Trophoblast cell (in vitro differentiated cells and primary cell): ENCODE measurements around the gene TFIP11.

ENCODE experiments used
- DNase-seq, 2 donors: peaks; one replicate each; pipeline ENCODE4 v3.0.0-alpha.2; 2016
- H2AFZ ChIP-seq: 2 replicates; pipeline ENCODE4 v1.6.1; 2013; ENCODE audit warnings: low read length, moderate library complexity, mild to moderate bottlenecking; ENCODE audit not compliant: insufficient read depth, poor library complexity
- H2AK5ac ChIP-seq: 2 replicates; pipeline ENCODE4 v1.6.1; 2013; ENCODE audit warnings: mild to moderate bottlenecking, low read length
- H2BK120ac ChIP-seq: 2 replicates; pipeline ENCODE4 v1.6.1; 2013; ENCODE audit warnings: low read length, mild to moderate bottlenecking, moderate library complexity; ENCODE audit not compliant: insufficient read depth, poor library complexity
- H2BK12ac ChIP-seq: 2 replicates; pipeline ENCODE4 v1.6.1; 2013; ENCODE audit warnings: mild to moderate bottlenecking, low read length, moderate library complexity
- H2BK5ac ChIP-seq: 2 replicates; pipeline ENCODE4 v1.6.1; 2013; ENCODE audit warnings: low read length, low read depth, moderate library complexity, mild to moderate bottlenecking; ENCODE audit not compliant: poor library complexity
- H3K14ac ChIP-seq: 2 replicates; pipeline ENCODE4 v1.6.1; 2013; ENCODE audit warnings: mild to moderate bottlenecking, low read length
- H3K18ac ChIP-seq: 2 replicates; pipeline ENCODE4 v1.6.1; 2013; ENCODE audit warnings: mild to moderate bottlenecking, low read length
- H3K23ac ChIP-seq: 2 replicates; pipeline ENCODE4 v1.6.1; 2013; ENCODE audit warnings: low read length
- H3K27ac ChIP-seq: 2 replicates; pipeline ENCODE4 v1.5.1; 2013; ENCODE audit warnings: low read depth, mild to moderate bottlenecking, inconsistent platforms, low read length, moderate library complexity
- H3K27me3 ChIP-seq: 2 replicates; pipeline ENCODE4 v1.6.1; 2013; ENCODE audit warnings: inconsistent platforms, mild to moderate bottlenecking, low read length, moderate library complexity; ENCODE audit not compliant: insufficient read depth
- H3K36me3 ChIP-seq, 2 experiments: 1 replicate in 1 of 2; 2 replicates in 1 of 2; pipeline ENCODE4 v1.6.1; 2013; ENCODE audit warnings: low read length in 2 of 2, mild to moderate bottlenecking in 2 of 2, moderate library complexity in 1 of 2; ENCODE audit not compliant: insufficient read depth in 2 of 2, control insufficient read depth in 1 of 2
- H3K4ac ChIP-seq: 2 replicates; pipeline ENCODE4 v1.6.1; 2013; ENCODE audit warnings: low read depth, mild to moderate bottlenecking, low read length, moderate library complexity
- H3K4me1 ChIP-seq, 2 experiments: 1 replicate in 1 of 2; 2 replicates in 1 of 2; pipeline ENCODE4 v1.6.1; 2013; ENCODE audit warnings: low read length in 2 of 2, mild to moderate bottlenecking in 2 of 2, moderate library complexity in 1 of 2; ENCODE audit not compliant: insufficient read depth in 2 of 2, control insufficient read depth in 1 of 2
- H3K4me2 ChIP-seq: 2 replicates; pipeline ENCODE4 v1.6.1; 2013; ENCODE audit warnings: inconsistent platforms, mild to moderate bottlenecking, low read length, moderate library complexity
- H3K4me3 ChIP-seq: 2 replicates; pipeline ENCODE4 v1.5.1; 2013; ENCODE audit warnings: mild to moderate bottlenecking, low read depth, low read length, inconsistent platforms
- H3K79me1 ChIP-seq: one replicate; pipeline ENCODE4 v1.6.1; 2013; ENCODE audit warnings: low read length
- H3K79me2 ChIP-seq: 2 replicates; pipeline ENCODE4 v1.6.1; 2013; ENCODE audit warnings: low read length, mild to moderate bottlenecking; ENCODE audit not compliant: control insufficient read depth, insufficient read depth, poor library complexity
- H3K9ac ChIP-seq: 2 replicates; pipeline ENCODE4 v1.6.1; 2013; ENCODE audit warnings: mild to moderate bottlenecking, low read length
- H3K9me3 ChIP-seq: 2 replicates; pipeline ENCODE4 v1.6.1; 2013; ENCODE audit warnings: low read depth, mild to moderate bottlenecking, control low read depth, inconsistent platforms, low read length; ENCODE audit not compliant: insufficient read depth
- H4K12ac ChIP-seq: 2 replicates; pipeline ENCODE4 v1.6.1; 2013; ENCODE audit warnings: low read depth, mild to moderate bottlenecking, low read length, moderate library complexity
- H4K8ac ChIP-seq: 2 replicates; pipeline ENCODE4 v1.6.1; 2013; ENCODE audit warnings: low read depth, mild to moderate bottlenecking, low read length, moderate library complexity
- H4K91ac ChIP-seq: one replicate; pipeline ENCODE4 v1.6.1; 2013; ENCODE audit warnings: low read depth, mild to moderate bottlenecking, low read length, moderate library complexity
- WGBS: extraction: QIAGEN DNeasy Blood & Tissue Kit; methylation state at CpG from one replicate; pipeline ENCODE4 v1.1.7; 2013; ENCODE audit warnings: missing lambda C conversion rate; ENCODE audit not compliant: insufficient read length, insufficient coverage; ENCODE audit errors: extremely low coverage; 5-methylcytosine and 5-hydroxymethylcytosine counted together

Gene TFIP11

GRCh38 chr22:26525946-26526564, 13.8 kb upstream of the TFIP11 start:
- Histone ChIP-seq H2AFZ (no peak overlapping the region), H3K4ac (no peak overlapping the region), H4K8ac (no peak overlapping the region), H3K4me3 (no peak overlapping the region), H3K4me1 (no peaks in the 10 kb centered on the region), H3K18ac (no peak overlapping the region), H3K4me2 (no peak overlapping the region), H2BK5ac (no peak overlapping the region), H3K27me3 (no peaks in the 10 kb centered on the region), H3K79me1 (no peaks in the 10 kb centered on the region), H4K12ac (no peak overlapping the region), H3K23ac (no peak overlapping the region), H3K79me2 (no peaks in the 10 kb centered on the region), H3K14ac (no peak overlapping the region), H3K9ac (no peak overlapping the region), H2AK5ac (no peak overlapping the region), H2BK12ac (no peak overlapping the region), H3K9me3 (no peaks in the 10 kb centered on the region), H3K36me3 (peaks cover 10 to 16% of the 10 kb centered on the region in 2 experiments), H4K91ac (no peak overlapping the region), H3K27ac (no peak overlapping the region), H2BK120ac (no peak overlapping the region)
- DNase-seq, result no peak
- no CpG with 5 or more reads among the region's 7 CpGs for WGBS

- H2BK120ac ChIP-seq, result no peak overlapping the region
- H3K9ac ChIP-seq, result no peak overlapping the region
- no peak overlapping the region for H2BK5ac ChIP-seq
- no peaks in the 10 kb centered on the region for H3K79me1 ChIP-seq
- no peaks in the 10 kb centered on the region for H3K9me3 ChIP-seq
- H3K4me1 ChIP-seq, result no peaks in the 10 kb centered on the region
- H3K14ac ChIP-seq, result no peak overlapping the region
- no peak overlapping the region for H2AFZ ChIP-seq
- H2BK12ac ChIP-seq, result no peak overlapping the region
- H2AK5ac ChIP-seq, result no peak overlapping the region
- no peak overlapping the region for H3K4me2 ChIP-seq
- H3K36me3 ChIP-seq, result peaks cover 10 to 13% of the 10 kb centered on the region in 2 experiments
- H4K8ac ChIP-seq, result no peak overlapping the region
- H3K18ac ChIP-seq, result no peak overlapping the region
- no peak overlapping the region for H3K4me3 ChIP-seq
- H3K27me3 ChIP-seq, result no peaks in the 10 kb centered on the region
- no peak overlapping the region for H4K91ac ChIP-seq
- no CpG with 5 or more reads among the region's 4 CpGs for WGBS
- H3K23ac ChIP-seq, result no peak overlapping the region
- H3K27ac ChIP-seq, result no peak overlapping the region
- no peak overlapping the region for H3K4ac ChIP-seq
- DNase-seq, result no peak
- H3K79me2 ChIP-seq, result no peaks in the 10 kb centered on the region
- no peak overlapping the region for H4K12ac ChIP-seq
Observed at GRCh38 chr22:26524870-26525269, 12.6 kb upstream of the TFIP11 start.

GRCh38 chr22:26522592-26522991, 10.3 kb upstream of the TFIP11 start:
- Histone ChIP-seq H3K14ac (no peak overlapping the region), H4K12ac (no peak overlapping the region), H3K4me2 (no peak overlapping the region), H3K79me2 (no peaks in the 10 kb centered on the region), H3K18ac (no peak overlapping the region), H3K4me1 (no peaks in the 10 kb centered on the region), H2BK12ac (no peak overlapping the region), H3K9me3 (no peaks in the 10 kb centered on the region), H2BK5ac (no peak overlapping the region), H2BK120ac (no peak overlapping the region), H3K9ac (no peak overlapping the region), H3K79me1 (no peaks in the 10 kb centered on the region), H3K27ac (no peak overlapping the region), H2AK5ac (no peak overlapping the region), H4K8ac (no peak overlapping the region), H2AFZ (no peak overlapping the region), H3K4me3 (no peak overlapping the region), H3K27me3 (no peaks in the 10 kb centered on the region), H3K36me3 (peaks cover 2 to 7% of the 10 kb centered on the region in 2 experiments), H3K4ac (no peak overlapping the region), H4K91ac (no peak overlapping the region), H3K23ac (no peak overlapping the region)
- DNase-seq, result no peak
- no CpG with 5 or more reads among the region's 4 CpGs for WGBS

GRCh38 chr22:26522012-26522411, 9.7 kb upstream of the TFIP11 start:
- H4K8ac ChIP-seq, result no peak overlapping the region
- H2BK5ac ChIP-seq, result no peak overlapping the region
- H2BK12ac ChIP-seq, result no peak overlapping the region
- no peaks in the 10 kb centered on the region for H3K79me1 ChIP-seq
- peaks cover 0 to 4% of the 10 kb centered on the region in 2 experiments for H3K36me3 ChIP-seq
- H3K23ac ChIP-seq, result no peak overlapping the region
- no peak overlapping the region for H3K4ac ChIP-seq
- H4K91ac ChIP-seq, result no peak overlapping the region
- H3K27ac ChIP-seq, result no peak overlapping the region
- H3K27me3 ChIP-seq, result no peaks in the 10 kb centered on the region
- H3K4me3 ChIP-seq, result no peak overlapping the region
- H4K12ac ChIP-seq, result no peak overlapping the region
- no peak overlapping the region for H2AFZ ChIP-seq
- H3K9ac ChIP-seq, result no peak overlapping the region
- no CpG with 5 or more reads among the region's 2 CpGs for WGBS
- DNase-seq, result no peak
- no peak overlapping the region for H3K18ac ChIP-seq
- no peaks in the 10 kb centered on the region for H3K79me2 ChIP-seq
- H3K4me1 ChIP-seq, result no peaks in the 10 kb centered on the region
- no peak overlapping the region for H3K14ac ChIP-seq
- H3K4me2 ChIP-seq, result no peak overlapping the region
- H2AK5ac ChIP-seq, result no peak overlapping the region
- no peak overlapping the region for H2BK120ac ChIP-seq
- H3K9me3 ChIP-seq, result no peaks in the 10 kb centered on the region
